ENCODE measurements around the gene ANKRD34C.

ANKRD34C gene

DNA sequence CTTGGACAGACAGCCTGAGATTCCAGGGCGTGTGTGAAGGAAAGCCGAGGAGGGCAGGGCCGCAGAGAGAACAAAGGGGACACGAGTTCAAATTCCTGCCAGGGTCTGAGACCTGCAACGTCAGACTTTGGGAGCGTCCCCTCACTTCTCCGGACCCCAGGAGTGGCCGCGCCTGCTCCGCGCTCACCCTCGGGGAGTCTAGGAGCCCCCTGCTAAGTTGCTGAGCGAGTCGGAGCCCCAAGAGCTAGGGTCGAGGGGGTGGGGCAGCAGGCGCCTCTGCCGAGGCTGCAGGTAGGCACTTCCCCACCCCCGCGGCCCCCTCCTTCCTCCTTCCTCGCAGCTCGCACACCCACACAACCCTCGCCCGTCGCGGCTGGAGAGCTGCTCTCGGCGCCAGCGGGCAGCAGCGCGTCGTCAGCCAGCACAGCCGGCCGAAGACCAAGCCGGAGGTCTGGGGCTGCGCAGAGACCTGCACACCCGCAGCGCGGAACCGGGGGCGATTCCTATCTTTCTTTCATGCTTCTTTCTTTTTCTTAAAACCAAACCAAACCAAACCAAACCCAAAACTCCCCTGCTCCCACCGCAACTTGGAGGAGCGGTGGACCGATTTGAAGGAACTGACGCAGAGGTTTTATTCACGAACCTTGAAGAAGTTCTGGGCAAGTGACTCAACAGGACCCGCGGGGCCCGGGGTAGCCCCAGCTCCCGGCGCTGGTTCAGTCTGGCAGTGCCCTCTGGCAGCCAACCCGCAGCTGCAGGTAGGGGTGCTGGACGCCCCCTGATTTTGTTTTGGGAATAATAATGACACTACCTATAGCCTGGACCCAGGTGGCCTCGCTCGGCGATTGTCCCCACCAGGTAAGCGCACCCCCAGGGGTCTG, at the start of gene ANKRD34C:
TSS of gene ANKRD34C (plus strand) at position 352 of the 881 bp plus-strand sequence. CDS start 10,563 bp downstream, outside the sequence.
- no peak for DNase-seq

DNA sequence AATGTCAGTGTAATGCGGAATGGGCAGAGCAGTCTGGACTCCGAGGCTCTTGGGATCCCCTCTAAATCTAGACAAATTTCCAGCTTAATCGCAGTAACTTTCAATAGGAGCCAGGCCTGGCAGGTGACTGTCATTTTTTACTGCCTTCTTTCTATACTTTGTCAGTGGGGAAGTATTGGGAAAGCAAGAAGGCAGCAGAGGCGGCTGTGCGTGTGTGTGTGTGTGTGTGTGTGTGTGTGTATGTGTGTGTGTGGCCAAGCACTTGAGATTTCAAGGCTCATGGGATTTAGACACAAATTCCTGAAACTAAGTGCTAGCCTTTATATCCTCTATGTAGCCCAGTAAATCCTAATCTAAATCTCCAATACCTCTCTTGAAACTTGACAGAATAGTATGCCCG, 49.3 kb upstream of the ANKRD34C start:
- DNase-seq = no peak

DNA sequence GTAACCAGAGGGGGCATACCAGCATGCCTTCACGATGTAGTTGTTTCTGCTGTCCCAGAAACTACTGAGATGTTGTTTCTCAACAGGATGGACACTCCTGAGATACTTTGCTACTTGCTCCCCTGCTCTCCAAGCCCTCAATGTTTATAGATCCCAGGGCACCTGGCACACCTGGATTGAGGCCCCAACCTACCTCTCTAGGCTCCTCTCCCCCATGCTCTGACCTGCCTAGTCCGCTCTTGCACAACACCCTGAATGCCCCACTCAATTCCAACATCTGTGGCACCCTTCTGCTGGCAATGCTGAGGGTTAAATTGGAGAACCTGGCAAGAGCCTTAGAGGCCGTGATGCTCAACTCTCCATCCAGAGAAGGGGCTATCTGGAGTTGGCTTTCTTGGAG, 42.5 kb upstream of the ANKRD34C start:
- no peak for DNase-seq

DNA sequence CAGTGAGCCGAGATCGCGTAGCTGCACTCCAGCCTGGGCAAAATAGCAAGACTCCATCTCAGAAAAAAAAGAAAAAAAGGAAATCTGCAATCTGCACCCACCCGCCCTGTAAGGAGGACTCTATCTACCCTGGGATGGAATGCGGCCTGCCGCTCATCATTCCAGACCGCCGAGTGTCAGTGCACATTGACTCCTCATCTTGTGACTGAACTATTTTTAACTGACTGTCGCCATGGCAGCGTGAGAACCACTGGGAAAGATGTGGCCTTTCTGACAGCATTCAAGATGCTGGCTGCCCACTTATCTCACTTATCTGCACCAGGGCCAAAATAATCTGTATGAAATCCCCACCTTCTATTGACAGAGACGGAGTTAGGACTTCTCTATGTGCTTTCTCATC, 38.8 kb upstream of the ANKRD34C start:
- DNase-seq = no peak

DNA sequence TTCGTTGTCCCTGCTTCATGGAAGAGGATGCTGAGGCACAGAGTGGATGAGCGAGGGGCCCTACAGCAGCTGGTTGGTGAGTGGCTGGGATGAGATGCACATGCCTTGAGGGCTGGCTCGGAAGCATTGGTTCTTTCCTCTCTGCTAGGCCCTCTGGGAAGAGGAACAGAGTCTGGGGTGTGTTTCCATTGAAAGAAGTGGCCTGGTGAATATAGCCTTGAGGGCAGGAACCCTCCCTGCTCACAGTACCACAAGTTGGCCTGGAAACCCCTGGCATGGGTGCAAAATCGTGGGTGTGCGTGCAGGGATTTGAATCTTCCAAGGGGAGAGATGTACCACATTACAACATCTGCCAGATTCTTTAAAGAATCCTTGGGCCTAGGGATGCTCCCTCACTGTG, 37.6 kb upstream of the ANKRD34C start:
- DNase-seq = no peak

DNA sequence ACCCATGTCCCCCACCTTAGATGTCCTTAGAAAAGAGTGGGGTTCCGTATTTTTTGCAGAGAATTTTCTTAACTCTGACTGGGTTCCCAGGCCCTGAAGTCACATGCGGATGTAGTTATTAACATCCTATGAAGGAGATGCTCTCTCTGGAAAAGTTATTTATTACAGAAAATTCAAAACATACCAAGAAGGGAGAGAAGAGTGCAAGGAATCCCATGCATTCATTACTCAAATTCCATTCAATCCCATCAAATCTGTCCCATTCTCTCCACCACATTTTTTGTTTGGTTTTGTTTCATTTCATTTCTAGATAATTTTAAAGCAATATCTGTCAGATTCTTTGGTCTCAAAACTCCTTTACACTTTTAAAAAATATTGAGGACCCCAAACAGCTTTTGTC, 34.3 kb upstream of the ANKRD34C start:
- no peak for DNase-seq

DNA sequence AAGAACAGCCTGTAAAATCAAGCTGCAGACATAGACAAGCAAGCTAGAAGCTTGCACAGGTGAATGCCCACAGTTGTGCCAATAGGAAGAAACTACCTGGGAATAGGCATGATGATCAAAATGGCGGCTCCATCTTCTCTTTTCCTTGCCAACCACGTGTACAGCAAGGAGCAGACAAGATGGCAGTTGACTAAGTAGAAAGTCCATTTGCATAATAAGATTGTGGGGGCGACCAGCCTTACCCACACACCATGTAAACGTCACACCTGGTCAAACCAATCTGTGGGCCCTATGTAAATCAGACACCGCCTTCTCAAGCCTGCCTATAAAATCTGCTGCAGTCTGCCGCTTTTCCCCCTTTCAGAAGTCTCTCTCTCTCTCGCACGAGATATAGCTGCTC, 25.1 kb upstream of the ANKRD34C start:
- DNase-seq = no peak

DNA sequence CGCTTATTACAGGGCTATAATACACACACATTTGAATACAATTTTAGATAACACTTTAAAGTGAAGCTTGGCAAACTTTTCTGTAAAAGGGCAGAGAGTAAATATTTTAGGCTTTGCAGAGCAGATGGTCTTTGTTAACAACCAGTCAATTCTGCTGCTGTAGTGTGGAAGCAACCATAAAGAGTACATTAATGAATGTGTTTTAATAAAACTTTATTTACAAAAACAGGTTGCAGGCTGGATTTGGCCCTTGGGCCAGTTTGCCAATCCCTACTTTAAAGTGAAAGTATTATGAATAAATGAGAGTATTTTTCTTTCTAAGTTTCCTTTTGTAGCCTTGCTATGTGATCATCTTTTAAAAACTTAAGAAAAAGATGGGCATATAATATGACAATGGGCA, 20.7 kb upstream of the ANKRD34C start:
- no peak for DNase-seq

DNA sequence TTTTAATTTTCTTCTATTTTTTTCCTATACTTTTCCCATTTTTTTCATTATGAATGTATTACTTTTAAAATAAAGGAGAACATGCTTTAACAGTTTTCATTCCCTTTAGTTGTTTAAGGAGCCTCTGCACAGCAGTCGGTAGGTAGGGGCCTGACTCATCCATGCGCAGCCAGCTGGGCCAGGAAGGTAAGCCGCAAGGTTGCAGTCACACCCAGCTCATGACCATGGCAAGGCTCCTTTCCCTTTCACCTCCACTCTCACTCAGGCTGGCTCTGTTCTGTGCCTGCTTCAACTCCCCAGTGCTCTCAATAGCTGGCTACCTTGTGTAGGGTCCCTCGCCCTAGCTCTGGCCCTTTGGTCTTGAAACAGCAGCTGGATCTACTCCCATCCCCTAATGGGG, 17.4 kb upstream of the ANKRD34C start:
- no peak for DNase-seq

DNA sequence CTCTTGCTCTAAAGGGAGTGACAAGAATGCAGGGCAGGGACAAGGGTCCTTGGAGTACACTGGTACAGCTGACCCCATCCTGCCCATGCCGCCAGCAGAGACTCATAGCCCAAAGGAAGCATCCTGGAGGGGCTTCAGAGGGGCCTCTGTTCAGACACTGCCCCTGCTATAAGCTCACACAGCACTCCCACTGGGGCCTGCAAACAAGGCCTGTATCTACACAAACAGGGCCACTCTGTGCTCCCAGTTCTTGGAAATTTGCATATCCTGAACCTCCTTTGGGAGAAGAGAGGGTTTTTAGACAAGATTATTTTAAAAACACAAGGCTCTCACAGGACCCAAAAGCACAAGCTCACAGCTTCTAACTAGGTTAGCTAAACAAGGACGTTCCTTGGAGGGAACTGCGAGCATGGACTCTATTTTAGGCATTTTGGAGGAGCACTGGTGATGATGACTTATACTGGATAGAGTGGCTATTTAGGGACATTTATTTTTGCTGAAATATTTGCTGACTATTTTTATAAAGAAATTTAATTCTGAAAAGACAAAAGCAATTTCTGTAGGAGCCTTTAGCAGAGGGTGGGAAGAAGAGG, 16.4 kb upstream of the ANKRD34C start:
- DNase-seq = no peak

DNA sequence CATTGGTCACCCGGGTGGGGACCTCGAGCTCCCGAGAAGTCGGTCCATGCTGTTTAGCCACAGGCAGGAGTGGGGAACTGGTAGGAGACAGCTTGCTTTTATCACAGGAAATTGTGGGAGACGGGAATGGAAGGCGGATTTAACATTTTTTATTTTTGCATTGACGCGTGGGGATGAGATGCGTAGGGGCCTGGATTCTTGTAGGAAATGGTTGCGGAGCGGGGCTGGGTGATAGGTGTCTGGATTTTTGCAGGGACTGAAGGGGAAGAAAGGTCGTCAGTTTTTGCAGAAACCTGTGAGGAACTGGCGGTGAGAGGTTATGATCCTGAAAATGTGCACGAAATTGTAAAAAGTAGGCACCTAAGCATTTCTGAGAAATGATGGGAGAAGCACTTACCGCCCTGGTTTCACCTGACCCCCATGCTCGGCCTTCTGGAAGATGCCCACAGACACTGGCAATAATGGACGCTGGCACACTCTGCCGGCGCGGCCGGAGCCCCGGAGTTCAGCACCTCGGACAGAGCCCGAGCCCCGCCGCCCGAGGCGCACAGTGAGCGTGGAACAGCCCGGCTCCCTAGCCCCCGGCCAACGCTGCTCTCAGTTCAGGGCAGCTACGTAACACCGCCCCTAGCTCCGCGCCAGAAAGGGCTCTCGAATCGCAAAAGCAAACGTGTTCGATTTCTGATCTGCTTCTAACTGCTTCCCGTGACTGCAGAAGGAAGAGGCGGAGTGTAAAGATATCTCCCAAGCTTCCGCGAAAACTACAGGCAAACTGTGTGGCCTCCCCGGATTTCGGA, 928 bp downstream of the ANKRD34C start:
- no peak for DNase-seq

DNA sequence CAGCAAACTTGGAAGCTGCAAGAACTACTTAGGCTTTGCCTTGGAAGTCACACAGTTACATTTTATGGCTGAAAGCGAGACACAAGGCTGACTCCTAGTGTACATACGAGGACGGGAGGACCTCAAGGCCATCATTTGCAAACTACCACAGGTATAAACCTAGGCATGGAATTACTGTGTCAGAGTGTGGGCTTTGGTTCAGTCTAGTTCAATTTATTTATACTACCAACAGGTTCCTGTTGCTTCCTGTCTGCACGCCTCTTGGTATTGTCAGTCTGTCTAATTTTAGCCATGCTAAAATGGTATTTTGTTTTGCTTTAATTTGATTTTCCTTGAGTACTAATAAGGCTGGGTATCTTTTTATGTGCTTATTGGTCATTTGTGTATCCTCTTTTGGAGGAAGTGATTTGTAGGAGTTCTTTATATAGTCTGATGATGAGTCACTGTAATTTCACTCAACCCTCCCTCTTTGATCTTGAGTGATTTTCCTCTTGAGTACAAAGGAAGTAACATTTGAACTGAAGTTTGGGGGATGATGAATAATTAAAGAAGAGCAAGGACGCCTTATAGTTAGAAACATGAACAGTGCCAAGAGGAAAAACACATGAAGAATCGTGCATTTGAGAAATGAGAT, 8.2 kb downstream of the ANKRD34C start:
- no peak for DNase-seq

DNA sequence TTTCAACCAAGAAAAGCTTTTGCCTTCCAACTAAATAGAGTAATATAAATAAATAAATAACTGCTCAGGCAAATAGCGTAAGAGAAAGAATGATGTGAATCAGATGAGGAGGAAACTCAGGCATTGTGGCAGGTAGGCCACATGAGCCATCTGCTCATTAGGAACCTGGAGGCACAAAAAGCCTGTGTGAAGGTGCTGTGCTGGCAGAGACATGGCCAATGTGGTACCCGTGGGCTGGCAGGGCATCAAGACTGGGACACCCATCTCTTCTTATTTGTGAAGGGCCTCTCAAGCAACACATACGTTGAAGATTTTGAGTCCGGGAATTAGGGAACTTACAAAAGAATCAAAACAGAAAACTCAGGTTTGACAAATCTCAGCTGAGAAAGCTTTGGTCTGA, 9.5 kb downstream of the ANKRD34C start:
- no peak for DNase-seq

DNA sequence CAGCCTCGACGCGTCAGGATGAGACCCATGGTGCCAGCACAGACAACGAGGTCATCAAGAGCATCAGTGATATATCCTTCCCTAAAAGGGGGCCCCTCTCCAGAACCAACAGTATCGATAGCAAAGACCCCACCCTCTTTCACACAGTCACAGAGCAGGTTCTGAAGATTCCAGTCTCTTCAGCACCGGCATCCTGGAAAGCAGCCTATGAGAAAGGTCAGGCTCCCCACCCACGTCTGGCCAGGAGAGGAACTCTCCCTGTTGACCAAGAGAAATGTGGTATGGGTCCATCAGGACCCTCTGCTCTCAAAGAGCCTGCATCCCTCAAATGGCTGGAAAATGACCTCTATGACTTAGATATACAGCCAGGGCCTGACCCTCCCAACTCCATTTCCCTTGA, 11.6 kb downstream of the ANKRD34C start:
- no peak for DNase-seq

DNA sequence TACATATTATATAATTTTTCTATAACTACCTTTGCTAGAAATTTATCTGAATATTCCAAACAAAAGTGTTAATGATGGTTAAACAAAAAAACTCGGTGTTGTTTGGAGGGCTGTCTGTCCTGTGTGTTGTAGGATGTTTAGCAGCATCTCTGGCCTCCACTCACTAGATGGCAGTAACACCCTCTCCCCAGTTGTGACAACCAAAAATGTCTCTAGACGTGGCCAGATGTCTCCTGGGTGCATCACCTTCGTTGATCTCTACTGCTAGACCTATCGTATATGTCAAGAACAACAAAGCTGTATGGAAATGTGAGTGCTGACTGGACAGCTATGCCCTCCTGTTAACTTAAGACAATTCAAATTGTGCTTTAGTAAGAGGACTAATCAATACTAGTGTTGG, 14.1 kb downstream of the ANKRD34C start:
- DNase-seq = peak; percentile 1 to 3

DNA sequence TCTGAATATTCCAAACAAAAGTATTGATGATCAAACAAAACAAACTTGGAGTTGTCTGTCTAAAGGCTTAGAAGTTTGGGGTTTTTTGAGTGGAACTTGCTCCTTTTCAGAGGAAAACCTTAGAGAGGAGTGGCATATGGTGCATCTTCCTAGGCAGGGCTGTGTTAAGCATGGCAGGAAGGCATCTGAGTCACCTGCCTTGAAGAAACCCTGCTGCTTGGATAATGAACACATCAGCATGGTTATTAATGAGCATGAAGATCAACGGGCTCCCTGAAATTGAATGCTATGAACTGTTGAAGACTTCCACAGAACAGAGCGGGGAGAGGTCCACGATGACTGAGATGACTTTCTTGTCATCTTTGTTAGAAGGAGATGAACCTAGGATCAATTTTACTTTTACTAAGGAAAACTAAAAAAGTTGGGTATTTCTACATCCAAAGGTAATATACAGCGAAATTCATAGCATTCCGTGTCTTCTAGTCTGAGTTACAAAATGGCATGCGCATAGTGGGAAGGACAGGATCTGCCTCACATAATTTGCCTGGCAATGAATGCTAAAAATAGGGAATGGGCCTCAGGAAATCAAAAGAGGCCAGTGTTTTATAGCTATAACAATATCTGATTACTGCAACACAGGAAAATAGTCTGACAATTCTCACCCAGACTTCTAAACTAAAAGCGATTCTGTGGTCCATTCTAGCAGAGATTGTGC, 16.8 kb downstream of the ANKRD34C start:
- no peak for DNase-seq

DNA sequence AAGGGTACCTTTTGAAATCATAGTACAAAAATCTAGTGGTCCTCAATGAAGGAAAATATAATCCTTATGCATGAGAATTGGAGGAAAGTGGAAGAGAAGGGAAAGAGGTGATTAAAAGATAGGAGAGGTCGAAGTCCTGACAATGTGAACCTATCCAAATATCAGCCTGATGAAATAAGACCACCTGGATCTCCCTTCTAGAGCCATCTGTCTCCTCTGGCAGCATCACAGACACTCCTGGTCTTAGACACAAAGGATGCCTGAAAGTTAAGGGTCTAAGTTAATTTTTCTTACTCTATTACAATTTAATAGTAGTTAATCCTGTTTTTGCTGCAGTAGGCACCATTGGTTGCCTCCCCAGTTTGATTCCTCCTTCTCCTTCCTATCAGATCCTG, 17.3 kb downstream of the ANKRD34C start:
- DNase-seq = no peak

DNA sequence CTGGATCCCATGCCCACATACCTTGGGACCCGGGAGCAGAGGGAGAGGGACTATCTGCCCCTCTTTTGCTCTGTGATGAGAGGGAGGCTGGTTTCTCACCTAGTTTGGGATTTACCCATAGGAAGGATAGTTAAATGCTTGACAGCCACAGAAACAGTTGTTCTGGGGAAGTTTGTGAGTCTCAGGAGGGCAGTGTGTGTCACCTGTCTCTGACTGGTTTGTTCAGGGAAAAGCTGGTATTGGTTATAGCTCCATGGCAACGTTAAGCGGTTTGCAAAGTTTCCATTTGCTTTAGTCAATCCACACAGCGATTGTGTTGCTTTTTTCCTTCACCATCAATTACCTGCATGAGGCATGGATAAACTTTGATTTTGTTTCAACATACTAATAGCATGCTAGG, 24.7 kb downstream of the ANKRD34C start:
- no peak for DNase-seq

DNA sequence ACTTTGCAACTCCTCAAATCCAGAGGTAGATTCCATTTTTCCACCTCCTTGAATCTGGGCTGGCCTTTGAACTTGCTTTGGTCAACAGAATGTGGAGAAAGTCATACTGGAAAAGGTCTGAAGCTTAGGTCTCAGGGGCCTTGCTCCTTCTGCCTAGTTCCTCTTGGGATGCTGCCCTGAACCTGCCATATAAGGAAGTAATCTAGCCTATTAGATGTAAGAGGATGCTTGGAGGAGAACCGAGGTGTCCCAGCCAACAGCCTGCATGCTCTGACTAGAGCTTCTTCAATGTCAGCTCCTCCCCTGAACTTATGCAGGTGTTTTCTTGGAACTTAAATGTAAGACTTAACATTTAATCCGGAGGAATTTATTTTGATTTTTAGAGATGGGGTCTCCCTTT, 26.4 kb downstream of the ANKRD34C start:
- no peak for DNase-seq

DNA sequence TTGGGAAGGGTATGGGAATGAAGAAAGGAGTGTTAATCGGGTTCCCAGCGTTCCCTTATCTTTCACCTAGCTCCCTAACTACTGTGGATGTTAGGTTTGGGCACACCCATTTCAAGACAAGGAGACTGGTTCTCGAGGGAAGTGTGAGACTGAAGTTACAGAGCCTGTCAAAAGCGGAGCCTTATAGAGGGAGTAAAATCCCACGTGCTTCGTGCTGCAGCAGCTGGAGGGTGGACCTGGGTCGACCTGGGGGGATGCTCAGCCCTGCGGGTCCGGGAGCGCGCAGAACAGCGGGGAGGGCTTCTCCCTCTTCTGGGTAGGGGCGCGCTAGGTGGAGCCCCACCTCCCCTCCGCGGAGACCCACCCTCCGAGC, 28.1 kb downstream of the ANKRD34C start:
- no peak for DNase-seq

DNA sequence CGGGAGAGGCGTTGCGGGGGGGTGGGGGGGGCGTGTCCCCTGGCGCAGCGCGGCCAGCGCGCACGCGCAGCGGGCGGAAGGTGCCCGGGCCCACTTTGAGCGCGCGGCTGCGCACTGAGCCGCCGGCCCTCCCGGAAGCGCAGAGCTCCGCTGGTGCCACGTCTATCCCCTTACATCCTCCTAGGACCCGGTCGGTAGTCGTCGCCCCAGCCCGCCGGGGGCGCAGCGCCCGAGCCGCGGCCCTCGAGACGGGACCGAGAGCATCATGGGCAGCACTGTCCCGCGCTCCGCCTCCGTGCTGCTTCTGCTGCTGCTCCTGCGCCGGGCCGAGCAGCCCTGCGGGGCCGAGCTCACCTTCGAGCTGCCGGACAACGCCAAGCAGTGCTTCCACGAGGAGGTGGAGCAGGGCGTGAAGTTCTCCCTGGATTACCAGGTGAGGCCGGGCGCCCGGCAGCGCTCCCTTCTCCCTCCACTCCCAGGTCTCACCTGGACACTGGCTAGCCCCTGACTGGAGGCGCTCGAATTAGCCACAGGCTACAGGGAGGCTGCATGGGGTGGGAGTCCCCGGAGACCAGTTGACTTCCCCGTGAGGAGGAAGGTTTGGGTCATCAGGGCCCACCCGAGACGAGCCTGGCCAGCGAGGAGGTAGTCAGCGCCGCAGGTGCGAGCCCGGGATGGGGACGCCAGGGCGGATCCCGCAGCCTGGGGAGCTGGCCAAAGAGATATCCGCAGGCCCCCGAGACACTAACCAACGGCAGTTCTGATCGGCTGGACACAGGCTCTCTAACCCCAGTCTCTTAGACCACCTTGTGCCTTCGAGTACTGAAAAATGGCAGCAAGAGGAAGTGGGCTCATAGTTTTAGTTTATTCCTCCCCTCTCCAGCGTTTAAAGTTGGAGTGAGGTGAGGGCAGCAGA, 28.7 kb downstream of the ANKRD34C start, which contains the start of gene TMED3:
TSS of gene TMED3 (plus strand) at position 128 of the 916 bp plus-strand sequence. CDS start at position 266, 138 bp downstream.
- peak; percentile 77 to 85 for DNase-seq

All from SHP77 (cell line).